ENCODE measurements around the gene TMX2. TPM values are rescaled to one million over a fixed set of nuclear protein-coding genes. Genes with fewer than 3 reads are reported as not detected.

The TMX2 gene
- total and polyA plus RNA-seq, 2 donors (not counting 3 experiments of a cell fraction or from before 2014, with no cell fraction given) = 52.7 to 67.7 TPM

DNA sequence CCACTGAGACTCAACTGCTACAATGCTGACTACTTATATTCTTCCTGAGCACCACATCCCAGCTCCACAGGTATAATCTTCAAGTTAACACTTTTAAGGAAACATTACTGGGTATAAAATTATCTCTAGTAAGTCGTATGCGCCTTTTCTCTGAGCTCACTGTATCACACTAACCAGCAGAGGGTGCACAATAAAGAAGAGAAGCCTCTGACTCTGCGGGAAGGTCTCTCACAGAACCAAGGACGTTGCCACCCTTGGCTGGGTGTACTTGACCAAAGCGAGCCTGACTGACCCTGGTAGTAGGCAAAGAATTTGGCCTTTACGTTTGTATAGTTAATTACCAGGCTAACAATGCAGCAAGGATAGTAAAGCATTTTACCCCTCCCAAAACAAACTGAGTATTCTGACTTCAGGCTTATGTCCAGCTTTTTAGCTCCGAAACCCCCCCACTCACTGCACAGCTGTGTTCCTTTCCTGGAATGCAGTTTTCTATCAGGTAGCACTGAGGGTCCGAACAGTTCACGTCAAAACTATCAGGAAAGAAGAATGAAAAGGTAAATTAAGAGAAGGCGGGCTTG is 39.4 kb downstream of the TMX2 start, which contains the start of gene BTBD18:
Gene BTBD18, minus strand, starts transcription at position 144 of the 578 bp plus-strand sequence. CDS start 631 bp downstream, outside the sequence.
- H3K4me2 ChIP-seq (ENCODE audit: insufficient read depth, low read length) = no peak within 1 kb of the TSS
- ChIA-PET CTCF (interaction anchor here (0.6 to 7.7 kb wide), 33 partner anchors 10 to 774 kb away, joined by 3 to 325 read pairs (median 6); partner anchors contain the start of genes CTNND1 and SELENOH), POLR2A (interaction anchor here (1.1 to 2.2 kb wide), 3 partner anchors 10 to 48 kb away, joined by 4 to 11 read pairs (median 5); no protein-coding TSS in a partner anchor)
- H3K9me1 ChIP-seq (replicated peaks; ENCODE audit: control insufficient read depth, extremely low read depth, insufficient read depth, low read length) = no peaks in the 10 kb centered on the region
- intact Hi-C loops (cut with micrococcal nuclease) (loop anchor here (1.0 kb wide), 3 partner anchors 49 to 773 kb away; no protein-coding TSS in a partner anchor), dilution Hi-C loops (cut with MboI; ENCODE audit: extremely low pct_ligation_motif_present, low sequenced_read_pairs) (no loop called here)
- no peaks in the 10 kb centered on the region for H3K9me3 ChIP-seq (replicated peaks; ENCODE audit: control insufficient read depth, insufficient read depth, low read length)
- no peaks in the 10 kb centered on the region for H3K27me3 ChIP-seq (ENCODE audit: control insufficient read depth in 2 of 2, insufficient read depth in 2 of 2, low read length in 2 of 2)
- H3K4me1 ChIP-seq (ENCODE audit: control insufficient read depth, extremely low read depth, insufficient read depth, low read length) = no peaks in the 10 kb centered on the region
- FAIRE-seq (peak; percentile 89), DNase-seq (ENCODE audit: low read depth, low spot score) (peak; percentile 60)
- TF ChIP-seq POLR2A (IDR thresholded peaks at IDR 0.05; ENCODE audit: low read depth, low read length) = no peak
- TF ChIP-seq, protein P1, sequence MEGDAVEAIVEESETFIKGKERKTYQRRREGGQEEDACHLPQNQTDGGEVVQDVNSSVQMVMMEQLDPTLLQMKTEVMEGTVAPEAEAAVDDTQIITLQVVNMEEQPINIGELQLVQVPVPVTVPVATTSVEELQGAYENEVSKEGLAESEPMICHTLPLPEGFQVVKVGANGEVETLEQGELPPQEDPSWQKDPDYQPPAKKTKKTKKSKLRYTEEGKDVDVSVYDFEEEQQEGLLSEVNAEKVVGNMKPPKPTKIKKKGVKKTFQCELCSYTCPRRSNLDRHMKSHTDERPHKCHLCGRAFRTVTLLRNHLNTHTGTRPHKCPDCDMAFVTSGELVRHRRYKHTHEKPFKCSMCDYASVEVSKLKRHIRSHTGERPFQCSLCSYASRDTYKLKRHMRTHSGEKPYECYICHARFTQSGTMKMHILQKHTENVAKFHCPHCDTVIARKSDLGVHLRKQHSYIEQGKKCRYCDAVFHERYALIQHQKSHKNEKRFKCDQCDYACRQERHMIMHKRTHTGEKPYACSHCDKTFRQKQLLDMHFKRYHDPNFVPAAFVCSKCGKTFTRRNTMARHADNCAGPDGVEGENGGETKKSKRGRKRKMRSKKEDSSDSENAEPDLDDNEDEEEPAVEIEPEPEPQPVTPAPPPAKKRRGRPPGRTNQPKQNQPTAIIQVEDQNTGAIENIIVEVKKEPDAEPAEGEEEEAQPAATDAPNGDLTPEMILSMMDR (IDR thresholded peaks at IDR 0.05; ENCODE audit: extremely low read depth in 1 of 2, insufficient read depth in 1 of 2, low read depth in 1 of 2, low read length in 2 of 2) = peak; percentile 46 to 49
- no peaks in the 10 kb centered on the region for H4K20me1 ChIP-seq (replicated peaks; ENCODE audit: control insufficient read depth, extremely low read depth, insufficient read depth, low read length)
- H2AFZ ChIP-seq (ENCODE audit: low read depth, low read length) = no peak within 1 kb of the TSS
- no peak within 1 kb of the TSS for H3K4me3 ChIP-seq (replicated peaks in 1 of 3; ENCODE audit: insufficient read depth in 1 of 3, low read depth in 1 of 3, low read length in 3 of 3)
- no peak within 1 kb of the TSS for H3K27ac ChIP-seq (ENCODE audit: insufficient read depth, low read depth, low read length)
- H3K79me2 ChIP-seq (ENCODE audit: control insufficient read depth, insufficient read depth, low read length) = no peaks in the 10 kb centered on the region
- no TSS peak for BruUV-seq (replicated peaks)
- no peak within 1 kb of the TSS for H3K9ac ChIP-seq (replicated peaks; ENCODE audit: extremely low read depth, insufficient read depth, low read length)
- peaks cover 0 to 1% of the 10 kb centered on the region in 2 experiments for H3K36me3 ChIP-seq (ENCODE audit: control insufficient read depth in 2 of 2, extremely low read depth in 1 of 2, insufficient read depth in 2 of 2, low read length in 2 of 2)

DNA sequence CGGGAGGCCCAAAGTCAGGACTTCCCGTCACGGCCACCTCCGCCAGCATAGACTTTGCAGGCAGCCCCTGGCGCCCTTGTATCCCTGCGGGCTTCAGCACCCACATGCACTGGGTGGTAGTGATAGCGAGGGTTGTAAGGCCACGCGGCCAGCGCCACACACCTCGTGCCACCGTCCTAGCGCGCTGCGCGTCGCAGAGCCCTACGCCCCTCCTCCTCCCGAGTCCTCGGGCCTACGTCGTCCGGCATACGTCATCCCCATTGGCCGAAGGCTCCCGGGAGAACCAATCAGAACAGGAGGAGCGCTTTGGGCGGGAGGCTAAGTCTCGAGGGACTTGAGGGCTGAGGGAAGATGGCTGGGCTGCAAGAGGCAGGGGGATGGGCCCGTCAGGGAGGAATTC is 40.6 kb downstream of the TMX2 start:
- H3K36me3 ChIP-seq (ENCODE audit: control insufficient read depth in 2 of 2, extremely low read depth in 1 of 2, insufficient read depth in 2 of 2, low read length in 2 of 2) = no peaks in the 10 kb centered on the region
- DNase-seq (ENCODE audit: low read depth, low spot score) (no peak), FAIRE-seq (no peak)
- no peak overlapping the region for H3K4me3 ChIP-seq (replicated peaks in 1 of 3; ENCODE audit: insufficient read depth in 1 of 3, low read depth in 1 of 3, low read length in 3 of 3)
- CTCF ChIA-PET = interaction anchor here (1.7 to 7.7 kb wide), 5 partner anchors 26 to 771 kb away, joined by 6 to 325 read pairs (median 11); no protein-coding TSS in a partner anchor
- no peaks in the 10 kb centered on the region for H3K79me2 ChIP-seq (ENCODE audit: control insufficient read depth, insufficient read depth, low read length)
- no peaks in the 10 kb centered on the region for H3K27me3 ChIP-seq (ENCODE audit: control insufficient read depth in 2 of 2, insufficient read depth in 2 of 2, low read length in 2 of 2)
- dilution Hi-C loops (cut with MboI; ENCODE audit: extremely low pct_ligation_motif_present, low sequenced_read_pairs) (no loop called here), intact Hi-C loops (cut with micrococcal nuclease) (no loop called here)
- POLR2A ChIA-PET = interaction anchor here (2.2 kb wide), 1 partner anchor 47 kb away, joined by 11 read pairs; no protein-coding TSS in a partner anchor
- no peaks in the 10 kb centered on the region for H4K20me1 ChIP-seq (replicated peaks; ENCODE audit: control insufficient read depth, extremely low read depth, insufficient read depth, low read length)
- H3K27ac ChIP-seq (ENCODE audit: insufficient read depth, low read depth, low read length) = no peak overlapping the region
- no peak overlapping the region for H3K9ac ChIP-seq (replicated peaks; ENCODE audit: extremely low read depth, insufficient read depth, low read length)
- H2AFZ ChIP-seq (ENCODE audit: low read depth, low read length) = no peak overlapping the region
- BruUV-seq (replicated peaks) = no TSS peak
- H3K4me2 ChIP-seq (ENCODE audit: insufficient read depth, low read length) = no peak overlapping the region
- H3K9me3 ChIP-seq (replicated peaks; ENCODE audit: control insufficient read depth, insufficient read depth, low read length) = no peaks in the 10 kb centered on the region
- no peaks in the 10 kb centered on the region for H3K4me1 ChIP-seq (ENCODE audit: control insufficient read depth, extremely low read depth, insufficient read depth, low read length)
- TF ChIP-seq, protein P1 (IDR thresholded peaks at IDR 0.05; ENCODE audit: extremely low read depth in 1 of 2, insufficient read depth in 1 of 2, low read depth in 1 of 2, low read length in 2 of 2) = no peak
- no peak for TF ChIP-seq JUN (IDR thresholded peaks at IDR 0.05; ENCODE audit: borderline replicate concordance, insufficient read depth, insufficient read length, low read depth)
- no peak for TF ChIP-seq GATA2 (IDR thresholded peaks at IDR 0.05; ENCODE audit: insufficient read depth, insufficient read length, low read depth, low read length)
- no peak for TF ChIP-seq MAX (IDR thresholded peaks at IDR 0.05; ENCODE audit: insufficient read depth, insufficient read length)
- TF ChIP-seq POLR2AphosphoS5 (IDR thresholded peaks at IDR 0.05; ENCODE audit: insufficient read depth, low read depth, low read length) = no peak
- TF ChIP-seq EZH2 (IDR thresholded peaks at IDR 0.05; ENCODE audit: borderline replicate concordance, low read depth, low read length, severe bottlenecking) = no peak
- TF ChIP-seq MYC (IDR thresholded peaks at IDR 0.05; ENCODE audit: low read depth, low read length) = no peak
- TF ChIP-seq POLR2A (IDR thresholded peaks at IDR 0.05; ENCODE audit: low read depth, low read length) = no peak
- no peak for TF ChIP-seq FOS (IDR thresholded peaks at IDR 0.05; ENCODE audit: borderline replicate concordance, insufficient read depth, low read length)
- H3K9me1 ChIP-seq (replicated peaks; ENCODE audit: control insufficient read depth, extremely low read depth, insufficient read depth, low read length) = no peaks in the 10 kb centered on the region
